GM12878 (cell line): ENCODE measurements around the gene TESK2. TPM values are rescaled to one million over a fixed set of nuclear protein-coding genes. Genes with fewer than 3 reads are reported as not detected.
A peak's percentile ranks its signal among the peaks of the same experiment; 100 is the strongest.

Source experiments
- CHD1 ChIP-seq: IDR thresholded peaks from 2 replicates; pipeline ENCODE4 v1.6.1; 2012; ENCODE audit warnings: low read depth, low read length, improper control_type of control experiment
- GABPA ChIP-seq: IDR thresholded peaks from 2 replicates; pipeline ENCODE4 v1.6.1; 2014; ENCODE audit warnings: antibody characterized with exemption, low read depth, mild to moderate bottlenecking, inconsistent platforms
- IKZF2 ChIP-seq, 2 experiments: fragments of 450-650 bp; IDR thresholded peaks; 2 replicates each; pipeline ENCODE4 v1.6.1; 2017; ENCODE audit warnings: mild to moderate bottlenecking in 2 of 2, moderate library complexity in 2 of 2
- MEF2A ChIP-seq: IDR thresholded peaks from 2 replicates; pipeline ENCODE4 v1.6.1; 2011; ENCODE audit warnings: low read depth, mild to moderate bottlenecking, low read length, moderate library complexity; ENCODE audit not compliant: insufficient read depth
- NFYA ChIP-seq: IDR thresholded peaks from 2 replicates; pipeline ENCODE4 v1.6.1; 2011; ENCODE audit warnings: low read depth, mild to moderate bottlenecking, low read length, improper control_type of control experiment, borderline replicate concordance
- NRF1 ChIP-seq: conservative IDR thresholded peaks from 2 replicates; pipeline ENCODE4 v1.6.1; 2011; ENCODE audit warnings: mild to moderate bottlenecking, low read depth, low read length, improper control_type of control experiment
- POLR2AphosphoS2 ChIP-seq: IDR thresholded peaks from 2 replicates; pipeline ENCODE4 v1.6.1; 2011; ENCODE audit warnings: low read depth, mild to moderate bottlenecking, low read length, improper control_type of control experiment, moderate library complexity
- POLR2AphosphoS5 ChIP-seq: IDR thresholded peaks from 2 replicates; pipeline ENCODE4 v1.6.1; 2011; ENCODE audit warnings: mild to moderate bottlenecking, low read length, inconsistent platforms
- STAT3 ChIP-seq: IDR thresholded peaks from 2 replicates; pipeline ENCODE4 v1.6.1; 2011; ENCODE audit warnings: low read depth, low read length, improper control_type of control experiment
- TBL1XR1 ChIP-seq: IDR thresholded peaks from 2 replicates; pipeline ENCODE4 v1.6.1; 2012; ENCODE audit warnings: low read depth, low read length, improper control_type of control experiment
- polyA plus RNA-seq, 11 experiments: library from polyadenylated mRNA; depleted of rRNA in 4 of 11; unstranded in 6 of 11; stranded (reverse) in 5 of 11; fragments of >200 nt; fragmentation: Nextera tagmentation in 4 of 11; fragmentation: Illumina TruSeq in 1 of 11; extraction: Ambion mirVana in 4 of 11; extraction: Trizol in 1 of 11; gene quantifications; 1 replicate in 1 of 11; 2 replicates in 10 of 11; pipeline versions ENCODE4 v1.2.1 to v1.2.3, GENCODE V29; 2011 to 2016; ENCODE audit warnings: inconsistent platforms in 2 of 11, missing spikeins in 2 of 11, low read depth in 1 of 11
- total RNA-seq, 4 experiments: library from RNA; depleted of rRNA in 3 of 4; stranded (reverse); fragments of >200 nt in 3 of 4; fragmentation: Illumina TruSeq in 1 of 4; extraction: Trizol in 1 of 4; gene quantifications; 2 replicates each; pipeline versions ENCODE4 v1.2.1 to v1.2.3, GENCODE V29; 2013 to 2021
- TF ChIP-seq, protein P1 (sequence below): fragments of 150-350 bp; IDR thresholded peaks from 2 replicates; pipeline ENCODE4 v1.6.1; 2016; ENCODE audit warnings: low read depth, low read length
- TF ChIP-seq, protein P2 (sequence below): fragments of 450-650 bp; IDR thresholded peaks from 2 replicates; pipeline ENCODE4 v1.6.1; 2016; ENCODE audit warnings: mild to moderate bottlenecking, moderate library complexity, borderline replicate concordance
- TF ChIP-seq, protein P3 (sequence below): IDR thresholded peaks from 2 replicates; pipeline ENCODE4 v1.6.1; 2011; ENCODE audit warnings: low read depth, low read length, improper control_type of control experiment, borderline replicate concordance
- TF ChIP-seq, protein P4 (sequence below): fragments of 450-650 bp; IDR thresholded peaks from 2 replicates; pipeline ENCODE4 v1.6.1; 2017; ENCODE audit warnings: low read depth, mild to moderate bottlenecking, moderate library complexity
- TF ChIP-seq, protein P5 (sequence below): IDR thresholded peaks from 2 replicates; pipeline ENCODE4 v1.6.1; 2011; ENCODE audit warnings: mild to moderate bottlenecking, low read depth, low read length, moderate library complexity; ENCODE audit not compliant: insufficient replicate concordance

TESK2 gene
- total and polyA plus RNA-seq, 10 of the 15 experiments (the other 5 are each of a cell fraction or from before 2014, with no cell fraction given) = 2.2 to 10.0 (median 5.7) TPM

DNA sequence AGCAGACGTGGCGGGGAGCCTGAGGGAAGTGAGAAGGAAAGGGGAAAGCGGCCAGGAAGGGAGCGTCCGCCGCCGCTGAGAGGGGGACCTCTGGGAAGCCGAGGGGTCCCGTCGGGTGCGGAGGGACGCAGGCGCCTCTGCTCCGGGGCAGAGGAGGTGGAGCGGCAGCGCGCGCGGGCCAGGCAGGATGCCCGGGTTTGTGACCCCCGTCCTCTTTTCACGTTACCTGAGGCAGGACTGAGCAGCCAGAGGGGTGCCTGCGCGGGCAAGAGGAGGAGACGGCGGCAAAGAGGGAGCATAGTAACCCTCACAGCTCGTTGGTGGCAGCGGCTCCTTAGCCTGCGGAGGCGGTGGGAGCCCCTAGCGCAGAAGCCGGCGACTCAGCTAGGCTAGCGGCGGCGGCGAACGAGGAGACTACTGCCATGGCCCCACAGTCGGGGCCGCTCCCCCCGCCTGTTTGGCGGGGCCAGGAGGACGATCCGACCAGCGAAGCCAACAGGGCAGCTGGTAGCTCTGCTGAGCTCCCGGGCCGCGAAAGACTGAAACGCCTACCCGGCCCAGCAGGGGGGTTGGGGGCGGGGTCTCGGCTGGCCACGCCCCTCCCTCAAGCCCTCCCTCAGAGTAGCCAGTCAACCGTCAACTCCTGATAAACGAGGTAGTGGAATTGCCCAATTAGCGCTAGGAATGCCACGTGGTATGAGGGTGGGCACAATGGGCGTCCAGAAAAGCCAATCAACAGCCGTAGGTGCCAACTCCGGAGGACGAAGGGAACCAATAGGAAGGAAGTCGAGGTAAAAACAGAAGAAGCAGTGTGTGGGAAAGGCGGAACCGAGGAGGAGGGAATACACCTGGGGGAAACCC lies at the start of gene TESK2 (continued):
- TF ChIP-seq IKZF2 (IDR thresholded peaks at IDR 0.05) (peak; percentile 12 to 40; a peak in 2 of 4 replicates), GABPA (no peak), TBL1XR1 (0 out of 2 replicates have a peak, but pooled peaks have one; percentile 26), POLR2AphosphoS5 (peak; percentile 64), CHD1 (no peak), NFYA (no peak), POLR2AphosphoS2 (no peak), NRF1 (no peak), STAT3 (no peak), MEF2A (no peak)
- TF ChIP-seq, protein P1, sequence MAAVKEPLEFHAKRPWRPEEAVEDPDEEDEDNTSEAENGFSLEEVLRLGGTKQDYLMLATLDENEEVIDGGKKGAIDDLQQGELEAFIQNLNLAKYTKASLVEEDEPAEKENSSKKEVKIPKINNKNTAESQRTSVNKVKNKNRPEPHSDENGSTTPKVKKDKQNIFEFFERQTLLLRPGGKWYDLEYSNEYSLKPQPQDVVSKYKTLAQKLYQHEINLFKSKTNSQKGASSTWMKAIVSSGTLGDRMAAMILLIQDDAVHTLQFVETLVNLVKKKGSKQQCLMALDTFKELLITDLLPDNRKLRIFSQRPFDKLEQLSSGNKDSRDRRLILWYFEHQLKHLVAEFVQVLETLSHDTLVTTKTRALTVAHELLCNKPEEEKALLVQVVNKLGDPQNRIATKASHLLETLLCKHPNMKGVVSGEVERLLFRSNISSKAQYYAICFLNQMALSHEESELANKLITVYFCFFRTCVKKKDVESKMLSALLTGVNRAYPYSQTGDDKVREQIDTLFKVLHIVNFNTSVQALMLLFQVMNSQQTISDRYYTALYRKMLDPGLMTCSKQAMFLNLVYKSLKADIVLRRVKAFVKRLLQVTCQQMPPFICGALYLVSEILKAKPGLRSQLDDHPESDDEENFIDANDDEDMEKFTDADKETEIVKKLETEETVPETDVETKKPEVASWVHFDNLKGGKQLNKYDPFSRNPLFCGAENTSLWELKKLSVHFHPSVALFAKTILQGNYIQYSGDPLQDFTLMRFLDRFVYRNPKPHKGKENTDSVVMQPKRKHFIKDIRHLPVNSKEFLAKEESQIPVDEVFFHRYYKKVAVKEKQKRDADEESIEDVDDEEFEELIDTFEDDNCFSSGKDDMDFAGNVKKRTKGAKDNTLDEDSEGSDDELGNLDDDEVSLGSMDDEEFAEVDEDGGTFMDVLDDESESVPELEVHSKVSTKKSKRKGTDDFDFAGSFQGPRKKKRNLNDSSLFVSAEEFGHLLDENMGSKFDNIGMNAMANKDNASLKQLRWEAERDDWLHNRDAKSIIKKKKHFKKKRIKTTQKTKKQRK = peak; percentile 73
- TF ChIP-seq, protein P2, sequence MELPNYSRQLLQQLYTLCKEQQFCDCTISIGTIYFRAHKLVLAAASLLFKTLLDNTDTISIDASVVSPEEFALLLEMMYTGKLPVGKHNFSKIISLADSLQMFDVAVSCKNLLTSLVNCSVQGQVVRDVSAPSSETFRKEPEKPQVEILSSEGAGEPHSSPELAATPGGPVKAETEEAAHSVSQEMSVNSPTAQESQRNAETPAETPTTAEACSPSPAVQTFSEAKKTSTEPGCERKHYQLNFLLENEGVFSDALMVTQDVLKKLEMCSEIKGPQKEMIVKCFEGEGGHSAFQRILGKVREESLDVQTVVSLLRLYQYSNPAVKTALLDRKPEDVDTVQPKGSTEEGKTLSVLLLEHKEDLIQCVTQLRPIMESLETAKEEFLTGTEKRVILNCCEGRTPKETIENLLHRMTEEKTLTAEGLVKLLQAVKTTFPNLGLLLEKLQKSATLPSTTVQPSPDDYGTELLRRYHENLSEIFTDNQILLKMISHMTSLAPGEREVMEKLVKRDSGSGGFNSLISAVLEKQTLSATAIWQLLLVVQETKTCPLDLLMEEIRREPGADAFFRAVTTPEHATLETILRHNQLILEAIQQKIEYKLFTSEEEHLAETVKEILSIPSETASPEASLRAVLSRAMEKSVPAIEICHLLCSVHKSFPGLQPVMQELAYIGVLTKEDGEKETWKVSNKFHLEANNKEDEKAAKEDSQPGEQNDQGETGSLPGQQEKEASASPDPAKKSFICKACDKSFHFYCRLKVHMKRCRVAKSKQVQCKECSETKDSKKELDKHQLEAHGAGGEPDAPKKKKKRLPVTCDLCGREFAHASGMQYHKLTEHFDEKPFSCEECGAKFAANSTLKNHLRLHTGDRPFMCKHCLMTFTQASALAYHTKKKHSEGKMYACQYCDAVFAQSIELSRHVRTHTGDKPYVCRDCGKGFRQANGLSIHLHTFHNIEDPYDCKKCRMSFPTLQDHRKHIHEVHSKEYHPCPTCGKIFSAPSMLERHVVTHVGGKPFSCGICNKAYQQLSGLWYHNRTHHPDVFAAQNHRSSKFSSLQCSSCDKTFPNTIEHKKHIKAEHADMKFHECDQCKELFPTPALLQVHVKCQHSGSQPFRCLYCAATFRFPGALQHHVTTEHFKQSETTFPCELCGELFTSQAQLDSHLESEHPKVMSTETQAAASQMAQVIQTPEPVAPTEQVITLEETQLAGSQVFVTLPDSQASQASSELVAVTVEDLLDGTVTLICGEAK = no peak; the same call in 1 of the 2 replicates
- TF ChIP-seq, protein P3, sequence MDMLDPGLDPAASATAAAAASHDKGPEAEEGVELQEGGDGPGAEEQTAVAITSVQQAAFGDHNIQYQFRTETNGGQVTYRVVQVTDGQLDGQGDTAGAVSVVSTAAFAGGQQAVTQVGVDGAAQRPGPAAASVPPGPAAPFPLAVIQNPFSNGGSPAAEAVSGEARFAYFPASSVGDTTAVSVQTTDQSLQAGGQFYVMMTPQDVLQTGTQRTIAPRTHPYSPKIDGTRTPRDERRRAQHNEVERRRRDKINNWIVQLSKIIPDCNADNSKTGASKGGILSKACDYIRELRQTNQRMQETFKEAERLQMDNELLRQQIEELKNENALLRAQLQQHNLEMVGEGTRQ = peak; percentile 86
- TF ChIP-seq, protein P4, sequence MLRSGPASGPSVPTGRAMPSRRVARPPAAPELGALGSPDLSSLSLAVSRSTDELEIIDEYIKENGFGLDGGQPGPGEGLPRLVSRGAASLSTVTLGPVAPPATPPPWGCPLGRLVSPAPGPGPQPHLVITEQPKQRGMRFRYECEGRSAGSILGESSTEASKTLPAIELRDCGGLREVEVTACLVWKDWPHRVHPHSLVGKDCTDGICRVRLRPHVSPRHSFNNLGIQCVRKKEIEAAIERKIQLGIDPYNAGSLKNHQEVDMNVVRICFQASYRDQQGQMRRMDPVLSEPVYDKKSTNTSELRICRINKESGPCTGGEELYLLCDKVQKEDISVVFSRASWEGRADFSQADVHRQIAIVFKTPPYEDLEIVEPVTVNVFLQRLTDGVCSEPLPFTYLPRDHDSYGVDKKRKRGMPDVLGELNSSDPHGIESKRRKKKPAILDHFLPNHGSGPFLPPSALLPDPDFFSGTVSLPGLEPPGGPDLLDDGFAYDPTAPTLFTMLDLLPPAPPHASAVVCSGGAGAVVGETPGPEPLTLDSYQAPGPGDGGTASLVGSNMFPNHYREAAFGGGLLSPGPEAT = peak; percentile 87; the same call in 1 of the 2 replicates
- TF ChIP-seq, protein P5, sequence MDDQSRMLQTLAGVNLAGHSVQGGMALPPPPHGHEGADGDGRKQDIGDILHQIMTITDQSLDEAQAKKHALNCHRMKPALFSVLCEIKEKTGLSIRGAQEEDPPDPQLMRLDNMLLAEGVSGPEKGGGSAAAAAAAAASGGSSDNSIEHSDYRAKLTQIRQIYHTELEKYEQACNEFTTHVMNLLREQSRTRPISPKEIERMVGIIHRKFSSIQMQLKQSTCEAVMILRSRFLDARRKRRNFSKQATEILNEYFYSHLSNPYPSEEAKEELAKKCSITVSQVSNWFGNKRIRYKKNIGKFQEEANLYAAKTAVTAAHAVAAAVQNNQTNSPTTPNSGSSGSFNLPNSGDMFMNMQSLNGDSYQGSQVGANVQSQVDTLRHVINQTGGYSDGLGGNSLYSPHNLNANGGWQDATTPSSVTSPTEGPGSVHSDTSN = peak; percentile 94
